LNCaP clone FGC (cell line): ENCODE measurements around the gene VPS39.

Experiments
- DNase-seq: peaks from one replicate; pipeline ENCODE4 v3.0.0-alpha.2; 2011; ENCODE audit warnings: low read depth
- H3K4me3 ChIP-seq: 2 replicates; pipeline ENCODE4 v1.5.1; 2011; ENCODE audit warnings: mild to moderate bottlenecking, low read depth, low read length, control low read depth
- TF ChIP-seq, protein P1 (sequence below): IDR thresholded peaks from 2 replicates; pipeline ENCODE4 v1.5.1; 2012; ENCODE audit warnings: mild to moderate bottlenecking; ENCODE audit not compliant: control insufficient read depth, insufficient read depth; ENCODE audit errors: extremely low read depth

Gene VPS39

DNA sequence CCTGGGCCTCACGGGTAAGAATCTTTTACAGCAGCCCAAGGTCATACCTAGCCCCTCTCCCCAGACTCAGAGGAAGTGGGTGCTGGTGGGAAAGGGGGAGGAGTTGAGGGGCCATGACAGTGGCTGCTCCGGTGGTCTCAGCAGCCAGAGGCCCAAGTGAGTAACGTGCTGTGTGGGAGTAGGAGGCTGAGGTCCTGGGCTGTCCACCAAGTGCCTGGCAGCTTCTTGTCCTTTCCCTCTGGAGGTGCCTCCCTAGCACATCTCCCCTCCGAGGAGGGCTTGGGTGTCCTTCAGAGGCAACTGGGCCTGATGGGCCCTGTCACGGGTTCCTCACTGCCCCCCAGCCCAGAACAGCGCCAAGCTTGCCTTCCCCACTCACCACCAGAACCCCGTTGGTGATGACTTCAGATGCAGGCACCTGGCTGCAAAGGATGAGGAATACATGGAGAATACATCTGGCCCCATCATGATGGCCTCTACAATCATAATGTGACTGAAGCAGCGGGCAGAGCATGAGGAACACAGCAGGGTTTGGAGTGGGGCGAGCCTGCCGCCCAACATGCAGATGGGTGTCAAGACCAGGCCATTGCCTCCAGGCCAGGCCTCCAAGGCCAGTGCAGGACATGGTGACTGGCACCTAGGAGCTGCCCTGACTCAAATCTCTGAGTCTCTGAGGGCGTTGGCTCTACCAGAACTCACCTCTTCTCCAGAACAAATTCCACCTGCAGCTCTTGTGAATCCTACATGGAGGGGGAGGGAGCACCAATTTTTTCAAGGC is 55.0 kb downstream of the VPS39 start:
- TF ChIP-seq, protein P1, sequence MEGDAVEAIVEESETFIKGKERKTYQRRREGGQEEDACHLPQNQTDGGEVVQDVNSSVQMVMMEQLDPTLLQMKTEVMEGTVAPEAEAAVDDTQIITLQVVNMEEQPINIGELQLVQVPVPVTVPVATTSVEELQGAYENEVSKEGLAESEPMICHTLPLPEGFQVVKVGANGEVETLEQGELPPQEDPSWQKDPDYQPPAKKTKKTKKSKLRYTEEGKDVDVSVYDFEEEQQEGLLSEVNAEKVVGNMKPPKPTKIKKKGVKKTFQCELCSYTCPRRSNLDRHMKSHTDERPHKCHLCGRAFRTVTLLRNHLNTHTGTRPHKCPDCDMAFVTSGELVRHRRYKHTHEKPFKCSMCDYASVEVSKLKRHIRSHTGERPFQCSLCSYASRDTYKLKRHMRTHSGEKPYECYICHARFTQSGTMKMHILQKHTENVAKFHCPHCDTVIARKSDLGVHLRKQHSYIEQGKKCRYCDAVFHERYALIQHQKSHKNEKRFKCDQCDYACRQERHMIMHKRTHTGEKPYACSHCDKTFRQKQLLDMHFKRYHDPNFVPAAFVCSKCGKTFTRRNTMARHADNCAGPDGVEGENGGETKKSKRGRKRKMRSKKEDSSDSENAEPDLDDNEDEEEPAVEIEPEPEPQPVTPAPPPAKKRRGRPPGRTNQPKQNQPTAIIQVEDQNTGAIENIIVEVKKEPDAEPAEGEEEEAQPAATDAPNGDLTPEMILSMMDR: no peak

DNA sequence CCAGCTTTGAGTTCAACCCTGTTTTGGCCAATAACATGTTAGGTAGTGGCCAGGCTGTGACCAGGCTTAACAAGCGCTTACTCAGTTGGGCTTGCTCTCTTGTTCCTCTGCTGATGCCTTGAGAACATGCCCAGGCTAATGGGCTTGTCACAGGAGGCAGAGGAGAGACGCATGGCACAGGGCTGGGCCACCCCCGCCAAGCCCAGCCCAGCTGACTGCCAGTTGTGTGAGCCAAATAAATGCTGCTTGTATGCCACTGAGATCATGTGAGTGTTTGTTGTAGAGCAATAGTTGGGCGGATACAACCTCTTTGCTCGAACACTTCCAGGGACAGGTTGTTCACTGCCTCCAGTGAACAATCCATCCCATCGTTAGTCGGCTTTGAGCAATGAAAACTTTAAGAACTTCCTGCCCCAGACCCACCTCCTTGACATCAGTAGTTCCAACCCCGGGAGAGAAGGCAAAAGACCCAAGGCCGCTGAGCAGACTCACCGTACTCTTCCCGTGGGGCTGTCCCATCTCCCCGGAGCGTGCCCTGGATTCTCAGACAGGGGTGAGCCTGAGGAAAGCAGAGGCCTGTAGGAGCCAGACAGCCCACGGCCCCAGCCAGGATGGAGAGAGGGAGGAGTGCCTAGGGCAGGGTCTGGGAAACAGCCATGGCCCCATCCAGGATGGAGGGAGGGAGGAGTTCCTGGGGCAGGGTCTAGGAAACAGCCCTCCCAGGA is 55.7 kb downstream of the VPS39 start:
- peak; percentile 80 for DNase-seq
- TF ChIP-seq, protein P1: no peak
- H3K4me3 ChIP-seq: no peak overlapping the region

More for the DNA sequence above, 55.0 kb downstream of the VPS39 start:
- no peak for DNase-seq
- H3K4me3 ChIP-seq: no peak overlapping the region

GRCh38 chr15:42151736-42152135 is 56.4 kb downstream of the VPS39 start:
- H3K4me3 ChIP-seq: no peak overlapping the region
- TF ChIP-seq, protein P1: no peak
- DNase-seq: peak; percentile 51

- no peak overlapping the region for H3K4me3 ChIP-seq
- TF ChIP-seq, protein P1: no peak
- DNase-seq: no peak
Observed at GRCh38 chr15:42151141-42151561, 57.0 kb downstream of the VPS39 start.

GRCh38 chr15:42150219-42150970 is 57.7 kb downstream of the VPS39 start:
- no peak overlapping the region for H3K4me3 ChIP-seq
- no peak for DNase-seq
- TF ChIP-seq, protein P1: no peak

DNA sequence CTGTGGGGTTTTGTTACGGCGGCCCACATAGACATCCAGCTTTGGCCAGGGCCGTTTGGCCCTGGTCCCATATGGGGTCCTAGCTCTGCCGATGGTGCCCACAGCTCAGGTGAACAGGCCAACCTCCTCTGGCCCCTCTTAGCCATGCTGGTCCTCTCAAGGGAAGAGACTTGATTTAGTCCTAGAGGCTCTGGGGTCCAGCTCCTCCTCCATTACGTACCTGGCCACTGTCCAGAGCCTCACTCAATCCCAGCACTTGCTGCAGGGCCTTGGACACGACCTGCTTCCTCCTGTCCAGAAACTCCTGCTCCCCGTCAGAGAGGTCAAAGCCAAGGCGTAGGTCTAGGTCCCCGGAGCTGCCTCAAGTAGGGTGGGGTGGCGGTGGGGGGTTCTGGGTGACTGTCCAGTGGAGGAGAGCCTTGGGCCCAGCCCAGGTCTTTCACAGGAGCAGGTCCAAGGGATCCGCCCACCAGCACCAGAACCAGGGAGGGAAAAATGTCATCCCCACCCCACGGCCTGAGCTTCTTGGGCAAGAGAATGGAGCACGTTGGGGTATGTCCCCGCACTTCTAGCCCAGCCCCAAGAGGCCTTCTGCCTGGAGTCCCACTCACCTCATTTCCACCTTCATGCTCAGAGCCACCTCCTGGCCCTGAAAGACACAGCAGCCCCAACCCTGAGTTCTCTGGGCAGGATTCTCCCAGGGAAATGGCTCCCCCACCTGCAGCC is 58.4 kb downstream of the VPS39 start:
- TF ChIP-seq, protein P1: no peak
- no peak for DNase-seq
- H3K4me3 ChIP-seq: no peak overlapping the region
